ENCODE data around the gene BCAS2.
A peak's percentile ranks its signal among the peaks of the same experiment; 100 is the strongest.

Gene BCAS2

DNA sequence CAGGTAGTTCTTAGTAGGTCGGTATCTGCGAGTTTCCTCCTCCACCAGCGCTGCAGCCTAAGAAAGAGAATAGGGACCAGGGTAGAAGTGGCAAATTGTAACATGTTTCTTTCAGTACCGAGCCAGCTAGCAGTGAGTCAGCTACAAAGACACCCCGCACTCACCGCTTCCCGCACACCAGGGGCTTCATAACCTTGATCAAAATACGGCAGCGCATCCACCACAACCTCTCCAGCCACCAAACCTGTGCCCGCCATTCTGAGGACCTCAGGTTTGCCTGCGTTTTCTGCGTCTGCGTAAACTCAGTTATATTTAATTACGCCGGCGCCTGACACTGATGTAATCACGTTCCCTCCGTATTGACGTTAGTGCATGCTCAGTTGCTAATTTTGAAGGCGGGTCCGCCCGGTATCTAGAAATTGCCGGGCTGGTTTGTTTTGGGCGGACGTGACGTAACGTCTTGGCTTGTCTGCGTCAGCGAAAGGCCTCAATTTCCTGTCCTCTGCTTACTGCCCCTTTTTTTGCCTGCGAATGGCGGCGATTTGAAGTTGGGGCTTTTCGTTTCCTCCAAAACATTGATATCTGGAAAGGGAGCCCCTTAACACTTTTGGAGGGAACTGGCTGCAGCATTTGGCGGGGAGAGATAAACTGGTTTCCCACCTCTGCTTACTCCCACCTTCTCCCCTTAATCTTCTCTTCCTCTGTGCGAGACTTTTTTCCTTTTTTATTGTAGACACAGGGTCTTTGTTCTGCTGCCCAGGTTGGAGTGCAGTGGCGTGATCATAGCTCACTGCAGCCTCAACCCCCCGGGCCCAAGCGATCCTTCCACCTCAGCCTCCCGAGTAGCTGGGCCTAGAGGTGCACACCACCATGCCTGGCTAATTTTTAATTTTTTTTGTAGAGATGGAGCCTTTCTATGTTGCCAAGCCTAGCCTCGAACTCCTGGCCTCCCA, at the start of gene BCAS2:
Gene BCAS2, minus strand, starts transcription at position 281 of the 953 bp plus-strand sequence. Its CDS starts 24 bp downstream, at position 257.
- peak; percentile 95 for DNase-seq (ENCODE audit: extremely low spot score)
- TF ChIP-seq ZNF384 (IDR thresholded peaks at IDR 0.05) (0 out of 2 replicates have a peak, but pooled peaks have one; percentile 24), FOXA1 (IDR thresholded peaks at IDR 0.05) (no peak), L3MBTL2 (conservative IDR thresholded peaks at IDR 0.05) (peak; percentile 82), TARDBP (IDR thresholded peaks at IDR 0.05) (peak; percentile 79; the same call in 1 of the 2 replicates), PKNOX1 (IDR thresholded peaks at IDR 0.05) (peak; percentile 76), LEF1 (IDR thresholded peaks at IDR 0.05; ENCODE audit: borderline replicate concordance) (no peak), SUZ12 (IDR thresholded peaks at IDR 0.05) (no peak), FOXK2 (IDR thresholded peaks at IDR 0.05) (no peak), HDGF (IDR thresholded peaks at IDR 0.05; ENCODE audit: borderline replicate concordance) (no peak), NFRKB (IDR thresholded peaks at IDR 0.05) (peak; percentile 76; the same call in 1 of the 2 replicates), FOXM1 (IDR thresholded peaks at IDR 0.05; ENCODE audit: borderline replicate concordance) (no peak), CTBP1 (IDR thresholded peaks at IDR 0.05; ENCODE audit: borderline replicate concordance) (no peak), BHLHE40 (IDR thresholded peaks at IDR 0.05; ENCODE audit: borderline replicate concordance) (no peak), ELF4 (IDR thresholded peaks at IDR 0.05) (no peak)
- CTCF ChIA-PET = no interaction called here
- POLR2A ChIA-PET = interaction anchor here (0.7 to 1.5 kb wide), 5 partner anchors 11 to 652 kb away, joined by 3 to 5 read pairs (median 3); partner anchors contain the start of genes DENND2C and HIPK1

GRCh38 chr1:114627107-114627506, 45.7 kb upstream of the BCAS2 start:
- ChIA-PET CTCF (no interaction called here), POLR2A (no interaction called here)
- no peak for DNase-seq (ENCODE audit: extremely low spot score)
- TF ChIP-seq HDGF (IDR thresholded peaks at IDR 0.05; ENCODE audit: borderline replicate concordance) (no peak), ARNT (IDR thresholded peaks at IDR 0.05) (no peak), PKNOX1 (IDR thresholded peaks at IDR 0.05) (no peak), ZNF384 (IDR thresholded peaks at IDR 0.05) (no peak)

GRCh38 chr1:114623364-114623763, 41.9 kb upstream of the BCAS2 start:
- TF ChIP-seq NFRKB (IDR thresholded peaks at IDR 0.05) (no peak), SP1 (IDR thresholded peaks at IDR 0.05) (no peak), LEF1 (IDR thresholded peaks at IDR 0.05; ENCODE audit: borderline replicate concordance) (no peak), ELF4 (IDR thresholded peaks at IDR 0.05) (no peak), CTBP1 (IDR thresholded peaks at IDR 0.05; ENCODE audit: borderline replicate concordance) (no peak), SUZ12 (IDR thresholded peaks at IDR 0.05) (no peak), PKNOX1 (IDR thresholded peaks at IDR 0.05) (no peak)
- POLR2A ChIA-PET = no interaction called here
- CTCF ChIA-PET = no interaction called here
- DNase-seq (ENCODE audit: extremely low spot score) = no peak

DNA sequence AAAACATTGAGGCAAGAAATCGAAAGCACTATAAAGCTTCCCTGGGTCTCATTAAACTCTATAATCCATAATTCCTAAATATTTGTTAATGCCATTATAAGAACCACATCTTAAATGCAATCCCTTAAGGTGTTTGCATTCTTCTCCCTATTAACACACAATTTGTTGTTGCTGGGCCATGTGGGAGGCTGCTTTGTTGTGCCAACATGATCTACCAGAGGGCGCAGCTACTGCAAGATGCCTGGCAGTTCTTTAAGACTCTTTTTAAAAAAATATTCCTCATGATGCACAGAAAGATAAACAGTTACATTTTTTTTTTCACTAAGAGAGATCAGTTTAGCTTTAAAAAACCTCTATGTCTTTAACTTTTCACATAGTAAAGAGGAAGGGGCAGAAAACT, 39.0 kb upstream of the BCAS2 start:
- ChIA-PET POLR2A (interaction anchor here (0.6 kb wide), 1 partner anchor 340 kb away, joined by 3 read pairs; no protein-coding TSS in a partner anchor), CTCF (no interaction called here)
- TF ChIP-seq BHLHE40 (IDR thresholded peaks at IDR 0.05; ENCODE audit: borderline replicate concordance) (no peak), SUZ12 (IDR thresholded peaks at IDR 0.05) (no peak), ELF4 (IDR thresholded peaks at IDR 0.05) (no peak)
- DNase-seq (ENCODE audit: extremely low spot score) = no peak

DNA sequence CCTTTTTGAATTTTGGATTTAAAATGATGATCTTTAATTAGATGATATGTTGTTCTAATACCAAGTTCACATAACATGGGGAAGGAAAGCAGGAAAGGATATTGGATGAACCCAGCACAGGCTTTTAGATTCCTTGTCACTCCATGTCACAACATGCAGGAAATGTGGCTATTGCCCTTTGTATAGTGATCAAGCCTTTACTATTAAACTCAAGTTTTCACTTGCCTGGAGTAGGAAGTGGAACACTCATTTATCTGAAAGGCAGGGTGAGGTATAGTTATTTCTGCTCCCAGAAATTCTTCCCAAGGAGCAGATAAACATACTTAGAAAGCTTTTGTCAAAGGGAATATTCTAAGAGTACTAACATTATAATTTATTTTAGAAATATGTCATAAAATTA, 37.2 kb upstream of the BCAS2 start:
- ChIA-PET POLR2A (no interaction called here), CTCF (no interaction called here)
- no peak for DNase-seq (ENCODE audit: extremely low spot score)

More for the DNA sequence above, 37.2 kb upstream of the BCAS2 start:
- TF ChIP-seq ELF4 (IDR thresholded peaks at IDR 0.05) (no peak), BHLHE40 (IDR thresholded peaks at IDR 0.05; ENCODE audit: borderline replicate concordance) (no peak), ARNT (IDR thresholded peaks at IDR 0.05) (no peak), CTBP1 (IDR thresholded peaks at IDR 0.05; ENCODE audit: borderline replicate concordance) (no peak), TARDBP (IDR thresholded peaks at IDR 0.05) (no peak), PKNOX1 (IDR thresholded peaks at IDR 0.05) (no peak), LEF1 (IDR thresholded peaks at IDR 0.05; ENCODE audit: borderline replicate concordance) (no peak), SP1 (IDR thresholded peaks at IDR 0.05) (no peak)
